HG03521 (cell line): Measurements from ENCODE around the gene IL23R.
A peak's percentile ranks its signal among the peaks of the same experiment; 100 is the strongest.
"Not testable (repeated sequence)": the region's sequence is repeated elsewhere in the genome, so short reads cannot be mapped to it uniquely, and the experiment has no call there.

Source experiments
- ATAC-seq: cut with Tn5 transposase; IDR thresholded peaks from one replicate; pipeline ENCODE4 v1.9.1; 2021; ENCODE audit warnings: mild to moderate bottlenecking, moderate library complexity; ENCODE audit not compliant: unreplicated experiment

IL23R gene, protein sequence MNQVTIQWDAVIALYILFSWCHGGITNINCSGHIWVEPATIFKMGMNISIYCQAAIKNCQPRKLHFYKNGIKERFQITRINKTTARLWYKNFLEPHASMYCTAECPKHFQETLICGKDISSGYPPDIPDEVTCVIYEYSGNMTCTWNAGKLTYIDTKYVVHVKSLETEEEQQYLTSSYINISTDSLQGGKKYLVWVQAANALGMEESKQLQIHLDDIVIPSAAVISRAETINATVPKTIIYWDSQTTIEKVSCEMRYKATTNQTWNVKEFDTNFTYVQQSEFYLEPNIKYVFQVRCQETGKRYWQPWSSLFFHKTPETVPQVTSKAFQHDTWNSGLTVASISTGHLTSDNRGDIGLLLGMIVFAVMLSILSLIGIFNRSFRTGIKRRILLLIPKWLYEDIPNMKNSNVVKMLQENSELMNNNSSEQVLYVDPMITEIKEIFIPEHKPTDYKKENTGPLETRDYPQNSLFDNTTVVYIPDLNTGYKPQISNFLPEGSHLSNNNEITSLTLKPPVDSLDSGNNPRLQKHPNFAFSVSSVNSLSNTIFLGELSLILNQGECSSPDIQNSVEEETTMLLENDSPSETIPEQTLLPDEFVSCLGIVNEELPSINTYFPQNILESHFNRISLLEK

DNA sequence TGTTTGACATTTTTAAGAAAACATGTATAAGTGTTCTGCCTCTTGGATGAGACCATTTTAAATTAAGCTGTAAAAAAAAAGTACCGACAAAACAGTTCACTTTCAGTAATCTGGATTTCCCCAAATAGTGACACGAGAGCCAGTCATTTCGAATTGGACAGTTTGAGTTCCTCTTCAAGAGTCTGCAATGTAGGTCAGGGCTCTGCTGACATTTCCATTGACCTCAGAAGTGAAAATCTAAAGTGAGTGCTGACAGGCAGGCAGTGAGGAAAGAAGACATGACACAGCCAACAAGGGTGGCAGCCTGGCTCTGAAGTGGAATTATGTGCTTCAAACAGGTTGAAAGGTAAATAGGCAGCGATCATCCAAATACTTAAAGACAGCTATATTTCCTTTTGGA lies at the start of gene IL23R:
Gene IL23R, plus strand, starts transcription at position 259 of the 400 bp plus-strand sequence. CDS start 1,667 bp downstream, outside the sequence.
- ATAC-seq = peak; percentile 83

- ATAC-seq = no peak
Measured at GRCh38 chr1:67118191-67118590, 48.1 kb upstream of the IL23R start.

GRCh38 chr1:67118646-67119045 lies 47.6 kb upstream of the IL23R start:
- ATAC-seq = no peak

- no peak for ATAC-seq
Measured at GRCh38 chr1:67120855-67121619, 45.2 kb upstream of the IL23R start.

- no peak for ATAC-seq
Measured at GRCh38 chr1:67124455-67124854, 41.8 kb upstream of the IL23R start.

GRCh38 chr1:67126111-67126746 lies 40.0 kb upstream of the IL23R start:
- no peak for ATAC-seq

GRCh38 chr1:67126974-67127373 lies 39.3 kb upstream of the IL23R start:
- no peak for ATAC-seq

DNA sequence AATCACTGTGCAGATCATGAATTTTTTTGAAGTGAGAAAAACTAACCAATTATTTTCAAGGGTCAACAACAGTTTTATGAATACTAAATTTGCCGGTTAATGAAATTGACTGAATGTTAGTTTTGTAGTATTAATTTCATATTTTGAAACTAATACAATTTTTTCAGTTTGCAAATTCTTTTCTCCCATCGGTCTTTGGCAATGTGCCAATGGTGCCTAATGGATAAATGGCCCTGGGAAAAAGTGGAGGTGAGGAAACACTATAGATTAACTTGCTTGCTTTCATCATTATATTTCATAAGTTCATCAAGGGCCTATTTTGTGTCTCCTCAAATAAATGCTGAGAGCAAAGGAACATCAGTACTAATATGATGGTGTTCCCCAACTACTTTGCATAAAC lies 35.6 kb upstream of the IL23R start:
- no peak for ATAC-seq

GRCh38 chr1:67133177-67133576 lies 33.1 kb upstream of the IL23R start:
- no peak for ATAC-seq

DNA sequence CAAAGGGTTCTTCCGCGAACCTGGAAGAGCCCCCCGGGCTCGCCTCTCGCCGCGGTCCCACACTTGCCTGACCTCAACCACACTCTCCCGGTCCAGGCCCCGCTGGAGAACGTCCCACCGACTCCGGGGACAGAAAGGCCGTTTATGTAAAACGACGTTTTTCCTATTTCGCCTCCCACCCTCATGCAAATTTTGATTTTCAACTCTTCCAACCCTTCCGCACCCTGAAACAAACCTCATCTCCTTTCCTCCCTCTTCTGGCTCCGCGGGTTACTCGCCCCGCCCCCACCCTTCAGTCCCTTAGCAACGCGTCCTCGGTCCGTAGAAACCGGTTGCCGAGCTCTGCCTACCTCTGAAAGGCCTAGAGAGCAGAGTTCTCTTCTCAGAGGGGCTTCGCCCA lies 31.6 kb upstream of the IL23R start, which contains the start of gene C1orf141:
Gene C1orf141, minus strand, starts transcription at position 276 of the 400 bp plus-strand sequence. CDS start 7,730 bp downstream, outside the sequence.
- no peak for ATAC-seq

DNA sequence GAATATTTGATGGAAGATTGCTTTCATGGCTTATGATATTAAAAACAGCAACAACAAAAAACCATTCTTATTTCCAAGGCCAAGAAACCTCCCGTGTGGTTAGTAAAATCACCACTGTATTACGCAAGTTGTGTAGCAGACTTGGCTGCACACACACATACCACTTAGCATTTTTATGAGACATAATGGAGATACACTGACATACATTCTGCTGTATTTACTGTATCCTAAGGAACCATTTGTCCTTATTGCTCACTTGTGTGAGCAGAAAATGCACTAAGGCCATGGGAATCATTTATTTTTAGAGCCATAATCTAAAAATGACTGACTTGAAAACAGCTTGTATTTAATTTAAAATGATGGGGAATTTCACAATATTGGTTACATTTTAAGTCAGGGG lies 30.9 kb upstream of the IL23R start:
- no peak for ATAC-seq

- no peak for ATAC-seq
Measured at GRCh38 chr1:67137307-67137753, 28.9 kb upstream of the IL23R start.

GRCh38 chr1:67138813-67139499 lies 27.3 kb upstream of the IL23R start:
- no peak for ATAC-seq

DNA sequence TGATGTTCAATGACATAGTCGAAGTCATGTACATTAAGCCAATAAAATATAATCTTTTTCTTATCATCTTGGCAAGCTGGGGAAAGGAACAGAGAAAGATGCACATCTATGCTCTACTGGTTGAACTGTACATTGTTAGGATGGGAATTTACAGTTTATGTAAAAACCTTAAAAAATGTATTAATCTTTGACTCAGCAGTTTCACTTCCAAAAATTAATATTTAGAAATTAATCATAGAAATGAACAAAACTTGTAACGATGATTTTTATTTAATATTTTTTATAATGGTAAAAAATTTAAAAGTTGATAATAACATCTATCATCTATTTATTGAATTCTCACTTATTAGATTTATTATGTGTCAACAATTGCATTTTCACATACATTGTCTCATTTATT lies 25.8 kb upstream of the IL23R start:
- no peak for ATAC-seq

DNA sequence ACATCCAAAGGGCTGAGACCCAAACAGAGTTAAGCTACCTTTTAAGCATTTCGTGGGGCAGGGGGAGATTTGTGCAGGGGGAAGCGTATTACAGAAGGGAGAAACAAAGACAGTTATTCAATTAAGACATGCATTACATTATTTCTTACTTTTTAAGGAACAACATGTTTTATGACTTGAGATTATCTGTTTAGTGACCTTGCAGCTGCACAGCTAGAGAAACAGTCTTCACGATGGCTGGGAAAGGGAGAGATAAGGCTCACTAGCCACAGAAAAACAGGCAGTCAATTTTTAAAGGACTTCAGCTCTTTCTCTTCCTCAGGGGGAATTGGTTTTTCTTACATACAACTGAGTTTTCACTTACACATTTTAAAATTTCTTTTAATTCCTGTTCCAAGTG lies 24.4 kb upstream of the IL23R start:
- ATAC-seq = not testable (repeated sequence)

- ATAC-seq = no peak
Measured at GRCh38 chr1:67142931-67143330, 23.3 kb upstream of the IL23R start.

GRCh38 chr1:67143966-67144365 lies 22.3 kb upstream of the IL23R start:
- no peak for ATAC-seq

- no peak for ATAC-seq
Measured at GRCh38 chr1:67144696-67145095, 21.6 kb upstream of the IL23R start.

- no peak for ATAC-seq
Measured at GRCh38 chr1:67146101-67146500, 20.2 kb upstream of the IL23R start.

- no peak for ATAC-seq
Measured at GRCh38 chr1:67146539-67146938, 19.7 kb upstream of the IL23R start.
